Suprapubic skin (tissue), 4 donors: ENCODE results near the gene ASB10.

ENCODE experiments used
- CTCF ChIP-seq, 2 donors: fragments of 200-600 bp in 1 of 2; fragments of 450-650 bp in 1 of 2; sonication (generic) in 1 of 2; IDR thresholded peaks; one replicate each; pipeline ENCODE4 v1.5.1; 2016 to 2019; ENCODE audit warnings: antibody characterized with exemption in 2 of 2, mild to moderate bottlenecking in 1 of 2, moderate library complexity in 1 of 2
- EP300 ChIP-seq: sonication (generic); formaldehyde crosslinking; IDR thresholded peaks from one replicate; pipeline ENCODE4 v1.6.1; 2017; ENCODE audit warnings: antibody characterized with exemption
- POLR2A ChIP-seq, 2 donors: fragments of 450-650 bp; IDR thresholded peaks; one replicate each; pipeline ENCODE4 v1.6.1; 2017; ENCODE audit warnings: antibody characterized with exemption in 2 of 2, mild to moderate bottlenecking in 2 of 2, moderate library complexity in 2 of 2
- POLR2AphosphoS5 ChIP-seq, 3 donors: sonication (generic); formaldehyde crosslinking; IDR thresholded peaks; one replicate each; pipeline ENCODE4 v1.6.1; 2017; ENCODE audit warnings: antibody characterized with exemption in 3 of 3

- TF ChIP-seq POLR2A (IDR thresholded peaks at IDR 0.05) (no peak), CTCF (IDR thresholded peaks at IDR 0.05) (no peak), POLR2AphosphoS5 (IDR thresholded peaks at IDR 0.05) (no peak), EP300 (no peak)
These were observed 1.1 kb upstream of the ASB10 start for GRCh38 chr7:151188252-151188542.
